ENCODE results near the gene ANKRD53. TPM values are rescaled to one million over a fixed set of nuclear protein-coding genes. Genes with fewer than 3 reads are reported as not detected.
A peak's percentile ranks its signal among the peaks of the same experiment; 100 is the strongest.
"Not testable (repeated sequence)": the region's sequence is repeated elsewhere in the genome, so short reads cannot be mapped to it uniquely, and the experiment has no call there.

ANKRD53 gene
- total RNA-seq, 2 experiments from 2014 or later, result not detected

DNA sequence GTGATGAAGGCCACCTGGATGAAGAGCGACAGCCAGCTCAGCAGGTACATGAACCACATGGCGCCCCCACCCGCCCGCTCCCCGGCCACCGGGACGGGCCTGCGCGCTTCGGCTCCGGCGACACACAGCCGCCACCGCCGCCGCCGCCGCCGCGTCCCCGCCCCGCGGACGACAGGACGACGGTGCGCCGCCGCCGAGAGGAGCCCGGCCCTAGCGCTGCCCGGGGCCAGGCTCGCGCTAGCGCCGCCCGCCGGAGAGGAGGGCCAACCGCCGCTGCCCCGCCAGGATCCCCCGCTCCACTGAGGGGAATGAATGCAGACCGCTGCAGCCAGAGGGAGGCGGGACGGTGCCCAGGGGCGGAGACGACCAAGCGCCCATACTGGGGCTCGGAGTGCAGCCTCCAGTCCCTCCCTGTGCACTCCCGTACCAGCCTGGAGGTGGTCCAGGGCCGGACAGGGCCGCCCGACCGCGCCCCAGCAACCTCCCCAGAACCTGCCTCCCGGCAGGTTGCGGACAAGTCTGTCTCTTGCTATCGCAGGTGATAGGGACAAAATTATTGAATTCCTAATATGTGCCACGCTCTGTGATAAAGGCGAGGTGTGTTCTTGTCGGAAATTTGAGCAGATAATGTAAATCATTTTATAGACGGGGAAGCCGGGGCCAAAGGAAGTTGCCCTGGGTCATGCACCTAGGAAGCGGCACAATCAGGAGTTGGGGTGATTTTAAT lies 16.4 kb downstream of the ANKRD53 start, which contains the start of gene TEX261:
TSS of gene TEX261 (minus strand) at position 175 of the 727 bp plus-strand sequence. CDS start at position 59, 116 bp downstream.
- Mint-ChIP-seq H3K4me3 (peak within 1 kb of the TSS; percentile 99), H3K27ac (peak within 1 kb of the TSS; percentile 92), H3K27me3 (no peaks in the 10 kb centered on the region), H3K4me1 (ENCODE audit: low read depth) (peaks cover 29% of the 10 kb centered on the region), H3K36me3 (ENCODE audit: low read depth) (peaks cover 14% of the 10 kb centered on the region), H3K9me3 (no peaks in the 10 kb centered on the region)
- POLR2A ChIA-PET, result interaction anchor here (0.7 to 1.9 kb wide), 3 partner anchors 10 to 1530 kb away, joined by 3 to 5 read pairs (median 4); no protein-coding TSS in a partner anchor
- TF ChIP-seq, protein P1, sequence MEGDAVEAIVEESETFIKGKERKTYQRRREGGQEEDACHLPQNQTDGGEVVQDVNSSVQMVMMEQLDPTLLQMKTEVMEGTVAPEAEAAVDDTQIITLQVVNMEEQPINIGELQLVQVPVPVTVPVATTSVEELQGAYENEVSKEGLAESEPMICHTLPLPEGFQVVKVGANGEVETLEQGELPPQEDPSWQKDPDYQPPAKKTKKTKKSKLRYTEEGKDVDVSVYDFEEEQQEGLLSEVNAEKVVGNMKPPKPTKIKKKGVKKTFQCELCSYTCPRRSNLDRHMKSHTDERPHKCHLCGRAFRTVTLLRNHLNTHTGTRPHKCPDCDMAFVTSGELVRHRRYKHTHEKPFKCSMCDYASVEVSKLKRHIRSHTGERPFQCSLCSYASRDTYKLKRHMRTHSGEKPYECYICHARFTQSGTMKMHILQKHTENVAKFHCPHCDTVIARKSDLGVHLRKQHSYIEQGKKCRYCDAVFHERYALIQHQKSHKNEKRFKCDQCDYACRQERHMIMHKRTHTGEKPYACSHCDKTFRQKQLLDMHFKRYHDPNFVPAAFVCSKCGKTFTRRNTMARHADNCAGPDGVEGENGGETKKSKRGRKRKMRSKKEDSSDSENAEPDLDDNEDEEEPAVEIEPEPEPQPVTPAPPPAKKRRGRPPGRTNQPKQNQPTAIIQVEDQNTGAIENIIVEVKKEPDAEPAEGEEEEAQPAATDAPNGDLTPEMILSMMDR (IDR thresholded peaks at IDR 0.05), result peak; percentile 59
- peak; percentile 98 for ATAC-seq
- intact Hi-C loops (cut with micrococcal nuclease), result loop anchor here (2.0 kb wide), 1 partner anchor 30 kb away; no protein-coding TSS in a partner anchor
- CTCF ChIA-PET, result interaction anchor here (1.1 kb wide), 1 partner anchor 8 kb away, joined by 3 read pairs; no protein-coding TSS in a partner anchor
- DNase-seq, result peak; percentile 90

DNA sequence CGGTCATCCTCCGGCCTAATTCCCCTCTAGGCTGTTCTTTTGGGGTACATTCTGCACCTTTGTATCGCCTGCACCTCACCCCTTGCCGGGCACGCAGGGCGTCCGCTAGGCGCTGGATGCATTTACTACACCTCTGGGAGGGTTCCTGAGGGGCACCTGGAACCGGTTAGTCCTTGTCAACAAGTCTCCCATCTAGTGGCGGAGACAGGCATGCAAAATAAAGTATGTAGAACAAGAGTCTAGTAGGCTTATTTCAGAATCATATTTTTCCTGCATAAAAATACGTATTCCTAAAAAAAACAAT lies 16.9 kb downstream of the ANKRD53 start:
- peaks cover 14% of the 10 kb centered on the region for H3K36me3 Mint-ChIP-seq (ENCODE audit: low read depth)
- intact Hi-C loops (cut with micrococcal nuclease), result loop anchor here (2.0 kb wide), 1 partner anchor 31 kb away; no protein-coding TSS in a partner anchor
- H3K4me1 Mint-ChIP-seq (ENCODE audit: low read depth), result peaks cover 32% of the 10 kb centered on the region
- TF ChIP-seq, protein P1 (IDR thresholded peaks at IDR 0.05), result peak; percentile 45
- no peaks in the 10 kb centered on the region for H3K9me3 Mint-ChIP-seq
- H3K27ac Mint-ChIP-seq, result peak overlapping the region; percentile 75
- POLR2A ChIA-PET, result interaction anchor here (0.7 kb wide), 1 partner anchor 1531 kb away, joined by 3 read pairs; no protein-coding TSS in a partner anchor
- ATAC-seq, result peak; percentile 40
- H3K4me3 Mint-ChIP-seq, result peak overlapping the region; percentile 79
- H3K27me3 Mint-ChIP-seq, result no peaks in the 10 kb centered on the region
- peak; percentile 71 for DNase-seq
- CTCF ChIA-PET, result no interaction called here

GRCh38 chr2:70998885-70999284 lies 20.5 kb downstream of the ANKRD53 start:
- intact Hi-C loops (cut with micrococcal nuclease); H3K27me3 Mint-ChIP-seq; H3K4me3 Mint-ChIP-seq; H3K36me3 Mint-ChIP-seq (ENCODE audit: low read depth); H3K9me3 Mint-ChIP-seq; ATAC-seq; DNase-seq; H3K27ac Mint-ChIP-seq: not testable (repeated sequence)
- CTCF ChIA-PET, result interaction anchor here (3.6 kb wide), 1 partner anchor 14 kb away, joined by 14 read pairs; no protein-coding TSS in a partner anchor
- POLR2A ChIA-PET, result interaction anchor here (0.8 kb wide), 1 partner anchor 34 kb away, joined by 3 read pairs; no protein-coding TSS in a partner anchor
- peaks cover 22% of the 10 kb centered on the region for H3K4me1 Mint-ChIP-seq (ENCODE audit: low read depth)

GRCh38 chr2:70999362-70999761 lies 20.9 kb downstream of the ANKRD53 start:
- H3K36me3 Mint-ChIP-seq (ENCODE audit: low read depth), result no peaks in the 10 kb centered on the region
- ChIA-PET POLR2A (no interaction called here), CTCF (interaction anchor here (3.6 to 4.0 kb wide), 3 partner anchors 14 to 34 kb away, joined by 14 to 53 read pairs (median 39); no protein-coding TSS in a partner anchor)
- peaks cover 3% of the 10 kb centered on the region for H3K27me3 Mint-ChIP-seq
- intact Hi-C loops (cut with micrococcal nuclease), result no loop called here
- no peak overlapping the region for H3K27ac Mint-ChIP-seq
- no peaks in the 10 kb centered on the region for H3K9me3 Mint-ChIP-seq
- no peak overlapping the region for H3K4me3 Mint-ChIP-seq
- TF ChIP-seq, protein P1 (IDR thresholded peaks at IDR 0.05), result no peak
- peaks cover 21% of the 10 kb centered on the region for H3K4me1 Mint-ChIP-seq (ENCODE audit: low read depth)
- ATAC-seq (no peak), DNase-seq (no peak)

- H3K4me3 Mint-ChIP-seq; H3K27ac Mint-ChIP-seq; POLR2A ChIA-PET; H3K27me3 Mint-ChIP-seq; H3K36me3 Mint-ChIP-seq (ENCODE audit: low read depth); H3K9me3 Mint-ChIP-seq; ATAC-seq; intact Hi-C loops (cut with micrococcal nuclease); DNase-seq: not testable (repeated sequence)
- peaks cover 21% of the 10 kb centered on the region for H3K4me1 Mint-ChIP-seq (ENCODE audit: low read depth)
- CTCF ChIA-PET, result interaction anchor here (0.9 to 4.0 kb wide), 4 partner anchors 15 to 52 kb away, joined by 4 to 53 read pairs (median 24); no protein-coding TSS in a partner anchor
These were observed 21.5 kb downstream of the ANKRD53 start for GRCh38 chr2:70999931-71000330.
